Stimulated activated memory B cell treated with anti-CD40 and anti-IgM and Interleukin-4, amounts not matched to agents 10 μg/mL and 1 μg/mL and 100 μg/mL, for 72 hours (primary cell): ENCODE results near the gene GHR.

Experiments
- ATAC-seq: fragments of 150-1000 bp; cut with Tn5 transposase; 2 replicates; pipeline ENCODE4 v1.10.0; 2021
- H3K27ac Mint-ChIP-seq: one replicate; pipeline ENCODE4 v1.8.0; 2022; ENCODE audit warnings: mild to moderate bottlenecking, mixed read lengths
- H3K27me3 Mint-ChIP-seq: one replicate; pipeline ENCODE4 v1.8.0; 2022; ENCODE audit warnings: mixed read lengths
- H3K36me3 Mint-ChIP-seq: one replicate; pipeline ENCODE4 v1.8.0; 2022; ENCODE audit warnings: mixed read lengths
- H3K4me1 Mint-ChIP-seq: one replicate; pipeline ENCODE4 v1.8.0; 2022; ENCODE audit warnings: mixed read lengths
- H3K4me3 Mint-ChIP-seq: one replicate; pipeline ENCODE4 v1.8.0; 2022; ENCODE audit warnings: mild to moderate bottlenecking, moderate library complexity, mixed read lengths
- H3K9me3 Mint-ChIP-seq: one replicate; pipeline ENCODE4 v1.8.0; 2022; ENCODE audit warnings: mixed read lengths

Gene GHR

DNA sequence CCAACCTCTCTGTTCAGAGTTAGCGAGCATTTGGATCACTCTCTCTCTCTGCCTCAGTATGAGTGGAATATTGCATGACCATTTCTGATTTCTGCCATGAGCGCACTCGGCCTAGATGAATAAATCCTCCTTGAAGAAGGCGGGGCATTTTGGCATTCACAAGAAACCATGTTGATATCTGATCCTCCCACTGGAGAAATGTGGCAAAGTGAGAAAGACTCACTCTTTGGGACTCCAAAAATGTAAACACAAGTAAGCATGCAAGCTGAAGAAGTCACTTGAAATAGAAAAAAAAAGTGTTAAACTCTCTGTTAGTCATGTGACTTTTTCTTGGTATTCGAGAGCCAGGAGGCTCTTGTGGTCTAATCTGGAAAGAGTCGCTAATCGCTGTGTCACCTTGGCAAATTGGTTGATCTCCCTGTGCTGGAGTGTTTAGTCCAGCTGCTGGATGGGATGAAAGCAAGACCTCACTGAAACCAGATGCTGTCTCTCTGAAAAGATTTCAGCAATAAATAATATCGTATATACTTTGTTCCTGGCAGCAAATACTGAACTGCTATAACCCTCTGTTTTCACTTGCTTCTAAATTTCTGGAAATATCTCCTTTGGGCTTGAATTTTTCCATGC lies 95.5 kb downstream of the GHR start:
- no peak for ATAC-seq
- H3K9me3 Mint-ChIP-seq: no peaks in the 10 kb centered on the region
- H3K4me3 Mint-ChIP-seq: no peak overlapping the region
- H3K27me3 Mint-ChIP-seq: no peaks in the 10 kb centered on the region
- H3K4me1 Mint-ChIP-seq: no peaks in the 10 kb centered on the region
- no peaks in the 10 kb centered on the region for H3K36me3 Mint-ChIP-seq
- no peak overlapping the region for H3K27ac Mint-ChIP-seq

GRCh38 chr5:42520203-42520602 lies 97.0 kb downstream of the GHR start:
- no peak for ATAC-seq
- no peaks in the 10 kb centered on the region for H3K27me3 Mint-ChIP-seq
- no peaks in the 10 kb centered on the region for H3K36me3 Mint-ChIP-seq
- H3K27ac Mint-ChIP-seq: no peak overlapping the region
- H3K4me1 Mint-ChIP-seq: no peaks in the 10 kb centered on the region
- H3K9me3 Mint-ChIP-seq: no peaks in the 10 kb centered on the region
- H3K4me3 Mint-ChIP-seq: no peak overlapping the region

GRCh38 chr5:42520957-42521356 lies 97.7 kb downstream of the GHR start:
- Mint-ChIP-seq H3K9me3 (no peaks in the 10 kb centered on the region), H3K4me1 (no peaks in the 10 kb centered on the region), H3K27ac (no peak overlapping the region), H3K27me3 (no peaks in the 10 kb centered on the region), H3K4me3 (no peak overlapping the region), H3K36me3 (no peaks in the 10 kb centered on the region)
- ATAC-seq: no peak

GRCh38 chr5:42521406-42521805 lies 98.2 kb downstream of the GHR start:
- H3K9me3 Mint-ChIP-seq: no peaks in the 10 kb centered on the region
- H3K27ac Mint-ChIP-seq: no peak overlapping the region
- H3K27me3 Mint-ChIP-seq: no peaks in the 10 kb centered on the region
- H3K4me1 Mint-ChIP-seq: no peaks in the 10 kb centered on the region
- ATAC-seq: no peak
- no peaks in the 10 kb centered on the region for H3K36me3 Mint-ChIP-seq
- H3K4me3 Mint-ChIP-seq: no peak overlapping the region

- no peak for ATAC-seq
Measured at GRCh38 chr5:42522783-42523182, 99.5 kb downstream of the GHR start.

GRCh38 chr5:42526179-42526578 lies 102.9 kb downstream of the GHR start:
- Mint-ChIP-seq H3K27ac (no peak overlapping the region), H3K4me3 (no peak overlapping the region), H3K27me3 (no peaks in the 10 kb centered on the region), H3K9me3 (peaks cover 5% of the 10 kb centered on the region), H3K36me3 (no peaks in the 10 kb centered on the region), H3K4me1 (no peaks in the 10 kb centered on the region)
- no peak for ATAC-seq

More at GRCh38 chr5:42522783-42523182, 99.5 kb downstream of the GHR start:
- Mint-ChIP-seq H3K27me3 (no peaks in the 10 kb centered on the region), H3K4me3 (no peak overlapping the region), H3K27ac (no peak overlapping the region), H3K36me3 (no peaks in the 10 kb centered on the region), H3K4me1 (no peaks in the 10 kb centered on the region), H3K9me3 (peaks cover 5% of the 10 kb centered on the region)

DNA sequence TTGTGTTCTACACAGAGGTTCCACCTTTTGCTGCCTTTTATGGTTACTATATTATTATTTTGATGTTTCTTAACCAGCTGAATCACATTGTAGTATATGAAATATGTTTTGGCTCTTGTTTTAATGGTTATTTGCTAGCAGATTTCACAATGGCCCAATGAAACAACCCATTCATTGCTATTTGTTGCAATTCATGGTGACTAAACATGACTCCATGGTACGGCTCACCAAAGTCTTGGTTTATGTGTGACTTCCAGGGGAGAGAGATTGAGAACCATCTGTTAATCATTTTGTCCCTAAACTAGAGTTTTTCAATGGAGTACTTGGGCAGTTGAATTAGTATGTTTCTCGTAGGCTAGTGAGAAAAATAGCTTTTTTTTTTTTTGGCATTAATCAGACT lies 108.4 kb downstream of the GHR start:
- Mint-ChIP-seq H3K4me3 (no peak overlapping the region), H3K27ac (no peak overlapping the region), H3K27me3 (no peaks in the 10 kb centered on the region), H3K36me3 (no peaks in the 10 kb centered on the region), H3K9me3 (peaks cover 5% of the 10 kb centered on the region), H3K4me1 (no peaks in the 10 kb centered on the region)
- no peak for ATAC-seq

GRCh38 chr5:42542106-42542505 lies 118.9 kb downstream of the GHR start:
- Mint-ChIP-seq H3K4me1 (no peaks in the 10 kb centered on the region), H3K27me3 (peaks cover 26% of the 10 kb centered on the region), H3K36me3 (peaks cover 10% of the 10 kb centered on the region), H3K9me3 (peaks cover 22% of the 10 kb centered on the region), H3K4me3 (no peak overlapping the region), H3K27ac (no peak overlapping the region)
- no peak for ATAC-seq

GRCh38 chr5:42543774-42544173 lies 120.5 kb downstream of the GHR start:
- no peaks in the 10 kb centered on the region for H3K4me1 Mint-ChIP-seq
- H3K27ac Mint-ChIP-seq: no peak overlapping the region
- no peak for ATAC-seq
- peaks cover 21% of the 10 kb centered on the region for H3K9me3 Mint-ChIP-seq
- H3K27me3 Mint-ChIP-seq: peaks cover 23% of the 10 kb centered on the region
- no peak overlapping the region for H3K4me3 Mint-ChIP-seq
- H3K36me3 Mint-ChIP-seq: peaks cover 10% of the 10 kb centered on the region

- Mint-ChIP-seq H3K9me3 (peaks cover 16% of the 10 kb centered on the region), H3K4me3 (no peak overlapping the region), H3K27ac (no peak overlapping the region), H3K27me3 (peaks cover 17% of the 10 kb centered on the region), H3K4me1 (no peaks in the 10 kb centered on the region), H3K36me3 (peaks cover 9% of the 10 kb centered on the region)
- ATAC-seq: no peak
Measured at GRCh38 chr5:42545038-42545437, 121.8 kb downstream of the GHR start.

DNA sequence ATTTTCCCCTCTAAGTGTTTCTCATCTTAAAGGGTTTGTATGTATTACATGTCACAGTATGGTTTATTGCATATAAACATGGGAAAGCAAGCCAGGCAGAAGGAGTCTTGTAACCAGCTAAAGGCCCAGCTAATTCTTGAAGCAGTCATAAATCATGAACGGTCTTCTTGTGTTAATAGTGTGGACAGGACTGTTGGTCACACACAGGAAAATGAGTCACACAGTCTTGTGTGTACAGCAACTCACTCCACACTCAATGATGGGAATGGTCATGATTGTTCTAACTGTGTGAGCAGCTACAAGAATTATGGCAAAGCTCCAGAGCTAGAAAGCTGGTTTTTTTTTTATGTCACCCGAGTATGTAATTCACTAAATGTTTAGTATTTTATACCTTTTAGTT lies 123.9 kb downstream of the GHR start:
- H3K4me1 Mint-ChIP-seq: no peaks in the 10 kb centered on the region
- no peak for ATAC-seq
- H3K27ac Mint-ChIP-seq: no peak overlapping the region
- no peak overlapping the region for H3K4me3 Mint-ChIP-seq
- peaks cover under 1% of the 10 kb centered on the region for H3K9me3 Mint-ChIP-seq
- H3K36me3 Mint-ChIP-seq: no peaks in the 10 kb centered on the region
- H3K27me3 Mint-ChIP-seq: no peaks in the 10 kb centered on the region

- no peaks in the 10 kb centered on the region for H3K36me3 Mint-ChIP-seq
Measured at GRCh38 chr5:42547894-42548293, 124.7 kb downstream of the GHR start.

DNA sequence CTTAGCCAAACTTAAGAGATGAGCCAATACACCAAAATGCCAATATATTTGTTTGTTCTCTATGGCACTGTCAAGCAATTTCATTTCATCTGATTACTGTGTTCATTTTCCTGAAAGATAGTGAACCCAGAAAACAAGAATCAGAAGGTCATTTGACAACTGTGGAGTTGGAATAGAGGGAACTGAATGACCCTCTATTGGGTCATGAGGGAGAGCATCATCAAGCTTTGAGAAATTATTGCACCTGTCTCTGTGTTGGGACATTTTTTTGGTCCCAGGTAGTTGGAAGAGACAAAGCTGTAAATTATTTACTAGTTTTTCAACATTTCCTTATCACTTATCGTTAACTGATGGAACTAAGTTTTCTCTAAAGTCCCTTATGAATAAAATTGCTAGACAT lies 129.4 kb downstream of the GHR start:
- H3K36me3 Mint-ChIP-seq: no peaks in the 10 kb centered on the region
- no peak for ATAC-seq
- no peak overlapping the region for H3K27ac Mint-ChIP-seq
- H3K9me3 Mint-ChIP-seq: no peaks in the 10 kb centered on the region
- no peaks in the 10 kb centered on the region for H3K27me3 Mint-ChIP-seq
- H3K4me1 Mint-ChIP-seq: no peaks in the 10 kb centered on the region
- H3K4me3 Mint-ChIP-seq: no peak overlapping the region

More at GRCh38 chr5:42547894-42548293, 124.7 kb downstream of the GHR start:
- ATAC-seq: no peak
- H3K4me3 Mint-ChIP-seq: no peak overlapping the region
- H3K9me3 Mint-ChIP-seq: no peaks in the 10 kb centered on the region
- no peaks in the 10 kb centered on the region for H3K4me1 Mint-ChIP-seq
- no peaks in the 10 kb centered on the region for H3K27me3 Mint-ChIP-seq
- H3K27ac Mint-ChIP-seq: no peak overlapping the region

DNA sequence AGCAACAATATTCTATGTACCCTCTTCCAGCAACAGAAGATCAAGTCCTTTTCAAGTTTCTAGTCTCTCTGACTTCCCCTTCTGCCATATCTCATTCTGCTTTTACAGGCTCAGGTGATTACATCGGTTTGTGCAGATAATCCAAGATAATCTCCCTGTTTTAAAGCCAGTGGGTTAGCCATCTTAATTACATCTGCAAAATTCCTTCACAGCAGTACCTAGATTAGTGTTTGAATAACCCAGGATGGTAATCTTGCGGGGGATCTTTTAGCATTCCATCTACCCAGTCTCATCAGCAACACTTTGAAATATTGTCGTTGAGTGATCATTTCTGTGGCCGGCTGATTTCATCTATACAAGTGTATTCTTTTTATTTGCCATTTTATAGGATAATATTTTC lies 130.2 kb downstream of the GHR start:
- Mint-ChIP-seq H3K27me3 (no peaks in the 10 kb centered on the region), H3K9me3 (no peaks in the 10 kb centered on the region), H3K27ac (no peak overlapping the region), H3K36me3 (no peaks in the 10 kb centered on the region), H3K4me3 (no peak overlapping the region), H3K4me1 (no peaks in the 10 kb centered on the region)
- no peak for ATAC-seq

- no peak for ATAC-seq
- Mint-ChIP-seq H3K36me3 (no peaks in the 10 kb centered on the region), H3K27ac (no peak overlapping the region), H3K9me3 (no peaks in the 10 kb centered on the region), H3K27me3 (no peaks in the 10 kb centered on the region), H3K4me3 (no peak overlapping the region), H3K4me1 (no peaks in the 10 kb centered on the region)
Measured at GRCh38 chr5:42555010-42555409, 131.8 kb downstream of the GHR start.

- Mint-ChIP-seq H3K27me3 (no peaks in the 10 kb centered on the region), H3K4me1 (no peaks in the 10 kb centered on the region), H3K4me3 (no peak overlapping the region), H3K9me3 (no peaks in the 10 kb centered on the region), H3K27ac (no peak overlapping the region), H3K36me3 (no peaks in the 10 kb centered on the region)
- no peak for ATAC-seq
Measured at GRCh38 chr5:42555797-42556196, 132.6 kb downstream of the GHR start.

GRCh38 chr5:42557689-42558088 lies 134.4 kb downstream of the GHR start:
- Mint-ChIP-seq H3K4me1 (no peaks in the 10 kb centered on the region), H3K36me3 (no peaks in the 10 kb centered on the region)
- ATAC-seq: no peak

More at GRCh38 chr5:42557689-42558088, 134.4 kb downstream of the GHR start:
- Mint-ChIP-seq H3K4me3 (no peak overlapping the region), H3K27me3 (no peaks in the 10 kb centered on the region), H3K9me3 (no peaks in the 10 kb centered on the region), H3K27ac (no peak overlapping the region)
